Measurements from ENCODE around the gene WDR18.

DNA sequence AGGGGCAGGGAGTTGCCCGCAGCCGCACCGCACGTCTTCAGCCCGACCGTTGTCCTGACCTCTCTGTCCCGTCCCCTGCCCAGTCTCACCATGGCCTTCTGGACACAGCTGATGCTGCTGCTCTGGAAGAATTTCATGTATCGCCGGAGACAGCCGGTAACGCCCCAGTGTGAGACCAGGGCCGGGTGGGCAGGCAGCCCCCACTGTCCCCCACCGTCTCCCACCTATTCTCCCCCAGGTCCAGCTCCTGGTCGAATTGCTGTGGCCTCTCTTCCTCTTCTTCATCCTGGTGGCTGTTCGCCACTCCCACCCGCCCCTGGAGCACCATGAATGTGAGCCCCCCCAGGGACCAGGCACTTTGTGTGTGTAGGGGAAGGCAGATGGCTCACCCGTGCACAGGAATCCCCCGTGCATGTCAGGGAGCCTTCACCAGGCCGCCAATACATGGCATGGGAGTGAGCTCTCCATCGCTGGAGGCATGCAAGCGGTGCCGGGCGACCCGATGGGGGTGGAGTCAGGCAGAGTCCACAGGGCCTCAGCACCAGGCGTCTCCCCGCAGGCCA is 57.2 kb downstream of the WDR18 start:
- TF ChIP-seq POLR2A (IDR thresholded peaks at IDR 0.05) (no peak), CTCF (IDR thresholded peaks at IDR 0.05) (no peak), POLR2AphosphoS5 (IDR thresholded peaks at IDR 0.05; ENCODE audit: insufficient read depth in 1 of 2, low read depth in 1 of 2) (no peak)

Measured in vagina (tissue), 2 donors.